ENCODE measurements around the gene MARK2.
"Not testable (repeated sequence)": the region's sequence is repeated elsewhere in the genome, so short reads cannot be mapped to it uniquely, and the experiment has no call there.

MARK2 gene

DNA sequence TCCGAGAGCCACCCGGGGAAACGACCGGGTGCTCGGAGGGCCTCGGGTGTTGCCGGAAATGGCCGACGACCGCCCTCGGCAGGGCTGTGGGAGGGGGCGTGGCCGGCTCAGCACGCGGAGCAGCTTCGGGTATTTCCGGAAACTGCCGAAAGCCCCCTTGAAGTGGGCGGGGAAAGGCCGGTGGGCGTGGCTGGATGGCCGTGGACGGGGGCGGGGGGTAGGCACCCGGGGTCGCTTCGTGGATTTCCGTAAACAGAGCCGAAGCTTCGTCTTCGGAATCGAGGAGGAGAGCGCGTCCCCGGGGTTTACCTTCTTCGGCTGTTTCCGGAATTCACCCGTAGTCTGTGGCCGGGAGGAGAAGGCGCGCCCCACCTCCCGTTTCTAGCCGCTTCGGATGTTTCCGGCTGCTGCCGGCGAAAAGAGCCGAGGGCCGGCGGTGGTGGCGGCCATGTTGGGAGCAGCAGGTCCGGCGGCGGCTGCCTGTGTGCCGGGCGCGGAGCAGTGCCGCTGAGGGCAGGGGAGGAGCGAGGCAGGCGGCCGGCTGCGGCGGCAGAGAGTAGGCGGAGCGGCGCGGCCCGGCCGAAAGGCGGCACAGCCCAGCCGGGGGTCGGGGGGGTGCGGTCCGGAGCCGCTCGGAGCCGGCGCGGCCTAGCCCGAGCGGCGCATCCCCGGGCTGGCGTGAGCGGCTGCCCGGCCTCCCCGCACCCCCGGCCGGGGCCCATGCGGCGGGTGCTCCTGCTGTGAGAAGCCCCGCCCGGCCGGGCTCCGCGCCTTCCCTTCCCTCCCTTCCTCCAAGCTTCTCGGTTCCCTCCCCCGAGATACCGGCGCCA is at the start of gene MARK2:
TSS of gene MARK2 (plus strand) at position 433 of the 830 bp plus-strand sequence. CDS start at position 830, 397 bp downstream.
- peak; percentile 99 to 100 for DNase-seq (ENCODE audit: low read depth in 1 of 2, low spot score in 1 of 2)

DNA sequence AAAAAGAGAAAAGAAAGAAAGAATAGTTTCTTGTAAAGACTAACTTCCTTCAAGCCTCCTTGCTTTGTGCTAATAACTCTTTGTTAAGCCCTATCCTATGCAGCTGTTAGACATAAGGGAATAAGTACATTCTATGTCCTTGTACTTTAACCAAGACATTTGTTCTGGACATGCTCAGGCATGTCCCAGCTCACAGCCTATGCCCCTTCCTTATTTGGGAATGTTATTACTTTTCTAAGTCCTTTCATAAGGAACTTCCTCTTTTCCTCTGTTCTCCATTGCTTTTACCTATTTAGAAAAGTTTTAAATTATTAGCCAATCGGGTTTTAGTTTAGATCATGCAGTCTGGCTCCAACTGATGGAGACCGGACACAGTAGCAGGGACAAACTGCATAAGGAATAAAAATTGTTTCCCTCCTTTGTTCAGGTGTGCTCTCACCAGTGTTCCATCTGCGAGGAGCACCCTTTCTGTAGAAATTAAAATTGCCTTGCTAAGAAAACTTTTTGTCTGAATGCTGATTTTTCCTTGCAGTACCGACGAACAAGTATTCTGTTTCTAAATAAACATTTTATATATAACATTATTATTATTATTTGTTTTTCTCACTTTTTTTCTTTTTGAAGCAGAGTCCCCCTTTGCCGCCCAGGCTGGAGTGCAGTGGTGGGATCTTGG is 47.3 kb upstream of the MARK2 start:
- no peak for DNase-seq (ENCODE audit: low read depth in 1 of 2, low spot score in 1 of 2)

DNA sequence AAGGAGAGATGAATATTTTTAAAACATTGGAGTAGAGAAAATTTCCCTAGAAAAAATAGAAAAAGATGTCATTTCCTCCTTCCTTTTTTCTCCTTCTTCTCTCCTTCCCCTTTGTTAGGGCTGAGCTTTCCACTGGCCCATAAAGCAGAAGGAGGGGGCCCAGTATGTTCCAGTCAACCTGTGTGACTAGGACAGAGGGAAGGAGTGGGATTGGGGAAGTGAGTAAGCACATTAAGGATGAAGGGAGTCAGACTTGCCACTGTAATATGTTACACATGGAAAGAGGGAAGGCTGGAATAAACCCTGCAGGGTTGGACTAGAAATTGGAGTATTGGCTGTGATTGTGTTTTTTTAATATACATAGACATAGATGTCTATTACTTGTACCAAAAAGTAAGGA is 45.7 kb upstream of the MARK2 start:
- DNase-seq (ENCODE audit: low read depth in 1 of 2, low spot score in 1 of 2) = no peak

DNA sequence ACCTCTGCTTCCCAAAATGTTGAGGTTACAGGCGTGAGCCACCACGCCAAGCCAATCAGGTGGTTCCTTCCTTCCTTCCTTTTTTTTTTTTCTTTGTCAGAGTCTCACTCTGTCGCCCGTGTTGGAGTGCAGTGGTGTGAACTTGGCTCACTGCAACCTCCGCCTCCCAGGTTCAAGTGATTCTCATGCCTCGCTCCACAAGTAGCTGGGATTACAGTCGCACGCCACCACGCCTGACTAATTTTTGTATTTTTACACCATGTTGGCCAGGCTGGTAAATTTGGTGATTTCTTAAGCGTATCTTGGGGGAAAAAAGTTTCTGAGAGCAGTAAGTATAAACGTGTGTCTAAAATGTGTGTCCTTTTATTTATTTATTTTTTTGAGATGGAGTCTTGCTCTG is 43.8 kb upstream of the MARK2 start:
- no peak for DNase-seq (ENCODE audit: low read depth in 1 of 2, low spot score in 1 of 2)

DNA sequence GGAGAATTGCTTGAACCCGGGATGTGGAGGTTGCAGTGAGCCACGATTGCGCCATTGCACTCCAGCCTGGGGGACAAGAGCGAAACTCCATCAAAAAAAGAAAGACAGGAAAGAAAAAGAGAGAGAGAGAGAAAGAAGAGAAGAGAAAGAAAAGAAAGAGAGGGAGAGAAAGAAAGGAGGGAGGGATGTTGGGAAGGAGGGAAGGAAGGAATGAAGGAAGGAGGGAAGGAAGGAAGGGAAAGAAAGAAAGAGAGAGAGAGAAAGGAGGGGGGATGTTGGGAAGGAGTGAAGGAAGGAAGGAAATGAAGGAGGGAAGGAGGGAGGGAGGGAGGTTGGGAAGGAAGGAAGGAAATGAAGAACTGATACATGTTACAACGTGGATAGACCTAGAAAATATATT is 38.0 kb upstream of the MARK2 start:
- no peak for DNase-seq (ENCODE audit: low read depth in 1 of 2, low spot score in 1 of 2)

DNA sequence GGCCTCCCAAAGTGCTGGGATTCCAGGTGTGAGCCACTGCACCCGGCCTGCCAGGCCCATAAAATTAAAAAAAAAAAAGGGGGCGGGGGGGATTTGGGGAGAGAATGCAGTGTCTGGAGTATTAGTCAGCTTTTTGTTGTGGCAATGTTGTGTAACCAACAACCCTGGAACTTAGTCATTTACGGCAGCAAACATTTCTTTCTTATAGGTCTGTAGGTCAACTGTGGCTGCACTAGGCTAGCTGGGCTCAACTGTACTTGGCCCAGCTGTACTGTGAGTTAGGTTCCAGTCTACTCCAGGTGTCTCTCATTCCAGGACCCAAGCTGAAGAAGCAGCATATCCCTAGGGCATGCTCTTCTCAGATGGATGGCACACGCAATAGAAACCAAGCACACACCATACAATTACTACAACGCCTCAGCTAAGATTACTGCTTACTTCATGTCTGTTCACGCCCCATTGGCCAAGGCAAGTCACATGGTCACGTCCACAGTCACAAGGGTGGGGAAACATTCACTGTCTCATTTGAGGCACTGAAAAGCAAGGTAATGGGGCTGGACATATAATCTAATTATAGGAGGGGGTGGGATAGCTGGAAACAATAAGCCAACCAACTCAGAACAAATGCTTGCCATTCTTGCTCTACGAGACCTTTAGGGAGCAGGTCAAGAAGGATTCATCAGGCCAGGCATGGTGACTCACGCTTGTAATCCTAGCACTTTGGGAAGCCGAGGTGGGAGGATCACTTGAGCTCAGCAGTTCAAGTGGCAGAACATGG is 36.1 kb upstream of the MARK2 start:
- DNase-seq (ENCODE audit: low read depth in 1 of 2, low spot score in 1 of 2) = no peak

DNA sequence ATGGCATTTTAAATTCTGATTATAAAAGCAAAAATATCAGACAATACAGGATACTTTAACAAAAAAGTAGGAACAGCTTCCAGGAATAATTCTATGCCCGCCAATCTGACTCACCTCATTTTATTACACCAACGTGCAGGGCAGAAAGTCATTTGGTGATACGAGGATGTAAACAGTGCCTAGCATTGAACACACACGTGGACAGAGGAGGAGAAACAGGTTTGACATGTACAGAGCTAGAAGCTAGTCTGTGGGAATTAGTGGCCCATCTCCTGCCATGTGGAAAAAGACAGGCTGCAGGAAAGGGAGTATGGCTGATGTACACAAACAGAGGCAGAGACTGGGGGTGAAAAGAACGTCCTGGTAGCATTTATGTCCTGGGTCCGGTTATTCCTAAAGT is 34.7 kb upstream of the MARK2 start:
- DNase-seq (ENCODE audit: low read depth in 1 of 2, low spot score in 1 of 2) = no peak

DNA sequence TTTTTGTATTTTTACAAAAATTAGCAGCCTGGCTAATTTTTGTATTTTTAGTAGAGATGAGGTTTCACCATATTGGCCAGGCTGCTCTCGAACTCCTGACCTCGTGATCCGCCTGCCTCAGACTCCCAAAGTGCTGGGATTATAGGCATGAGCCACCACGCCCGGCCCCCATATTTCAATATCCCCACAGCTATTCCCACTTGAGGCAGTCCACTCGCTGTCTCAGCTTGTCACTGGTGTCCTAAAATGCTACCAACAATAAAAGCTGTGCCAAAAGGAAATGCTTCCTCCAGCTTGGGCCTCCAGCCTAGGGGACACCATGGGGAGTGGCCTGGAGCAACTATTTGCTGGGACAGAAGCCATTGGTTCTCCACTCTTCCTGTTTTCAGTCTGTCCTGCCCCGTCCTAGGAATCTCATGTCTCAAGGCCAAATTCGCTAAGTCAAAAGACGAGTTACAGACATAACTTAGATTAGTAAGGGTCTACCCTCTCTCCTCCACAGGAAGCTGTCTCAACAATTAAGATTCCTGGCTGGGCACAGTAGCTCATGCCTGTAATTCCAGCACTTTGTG is 33.0 kb upstream of the MARK2 start:
- DNase-seq (ENCODE audit: low read depth in 1 of 2, low spot score in 1 of 2) = no peak

DNA sequence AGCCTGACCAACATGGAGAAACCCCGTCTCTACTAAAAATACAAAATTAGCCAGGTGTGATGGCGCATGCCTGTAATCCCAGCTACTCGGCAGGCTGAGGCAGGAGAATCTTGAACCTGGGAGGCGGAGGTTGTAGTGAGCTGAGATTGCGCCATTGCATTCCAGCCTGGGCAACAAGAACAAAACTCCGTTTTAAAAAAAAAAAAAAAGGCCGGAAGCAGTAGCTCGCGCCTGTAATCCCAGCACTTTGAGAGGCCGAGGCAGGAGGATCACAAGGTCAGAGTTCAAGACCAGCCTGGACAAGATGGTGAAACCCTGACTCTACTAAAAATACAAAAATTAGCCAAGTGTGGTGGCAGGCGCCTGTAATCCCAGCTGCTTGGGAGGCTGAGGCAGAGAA is 28.5 kb upstream of the MARK2 start:
- not testable (repeated sequence) for DNase-seq (ENCODE audit: low read depth in 1 of 2, low spot score in 1 of 2)

DNA sequence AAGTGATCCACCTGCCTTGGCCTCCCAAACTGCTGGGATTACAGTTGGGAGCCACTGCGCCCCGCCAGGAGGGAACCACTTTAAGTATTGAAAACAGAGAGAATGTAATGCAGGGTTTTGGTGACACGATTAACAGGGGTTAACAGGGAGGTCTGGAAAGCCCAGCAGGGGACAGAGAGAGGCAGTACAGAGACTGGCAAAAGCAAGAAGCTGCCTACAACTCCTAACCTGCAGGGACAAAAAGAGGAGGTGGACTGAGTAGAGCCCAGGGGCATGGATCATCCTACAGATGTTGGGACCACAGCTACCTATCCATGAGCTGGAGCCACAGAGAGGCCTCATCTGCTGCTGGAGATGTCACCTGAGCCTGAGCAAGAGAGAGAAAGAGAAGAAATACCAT is 27.4 kb upstream of the MARK2 start:
- DNase-seq (ENCODE audit: low read depth in 1 of 2, low spot score in 1 of 2) = no peak

DNA sequence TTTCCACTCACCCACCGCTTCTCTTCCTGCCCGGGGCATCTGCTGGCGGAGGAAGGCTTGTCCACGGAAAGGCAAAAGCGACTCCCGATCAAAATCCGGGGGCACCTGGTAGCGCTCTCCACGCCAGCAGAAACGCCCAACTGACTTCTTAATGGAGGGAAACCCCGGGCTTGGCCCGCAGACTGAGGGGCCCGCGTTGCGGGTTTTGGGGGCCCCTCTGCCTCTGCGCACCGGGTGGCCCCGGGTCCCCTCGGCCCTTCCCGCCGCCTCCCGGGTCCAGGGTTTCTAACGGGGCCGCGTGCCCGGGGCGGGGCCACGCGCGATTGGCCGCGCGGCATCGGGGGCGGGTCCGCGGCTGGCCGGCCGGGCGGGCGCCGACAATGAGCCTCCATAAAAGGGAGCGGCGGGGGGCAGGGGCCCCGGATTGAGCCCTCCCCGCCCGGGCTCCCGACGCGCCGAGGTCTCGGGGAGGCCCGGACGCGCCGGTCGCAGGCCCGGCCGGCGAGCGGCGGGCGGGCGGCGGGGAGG is 25.8 kb upstream of the MARK2 start, which contains the start of gene SPINDOC:
TSS of gene SPINDOC (plus strand) at position 422 of the 528 bp plus-strand sequence. CDS start 231 bp downstream, outside the sequence.
- DNase-seq (ENCODE audit: low read depth in 1 of 2, low spot score in 1 of 2) = peak; percentile 31 to 57

DNA sequence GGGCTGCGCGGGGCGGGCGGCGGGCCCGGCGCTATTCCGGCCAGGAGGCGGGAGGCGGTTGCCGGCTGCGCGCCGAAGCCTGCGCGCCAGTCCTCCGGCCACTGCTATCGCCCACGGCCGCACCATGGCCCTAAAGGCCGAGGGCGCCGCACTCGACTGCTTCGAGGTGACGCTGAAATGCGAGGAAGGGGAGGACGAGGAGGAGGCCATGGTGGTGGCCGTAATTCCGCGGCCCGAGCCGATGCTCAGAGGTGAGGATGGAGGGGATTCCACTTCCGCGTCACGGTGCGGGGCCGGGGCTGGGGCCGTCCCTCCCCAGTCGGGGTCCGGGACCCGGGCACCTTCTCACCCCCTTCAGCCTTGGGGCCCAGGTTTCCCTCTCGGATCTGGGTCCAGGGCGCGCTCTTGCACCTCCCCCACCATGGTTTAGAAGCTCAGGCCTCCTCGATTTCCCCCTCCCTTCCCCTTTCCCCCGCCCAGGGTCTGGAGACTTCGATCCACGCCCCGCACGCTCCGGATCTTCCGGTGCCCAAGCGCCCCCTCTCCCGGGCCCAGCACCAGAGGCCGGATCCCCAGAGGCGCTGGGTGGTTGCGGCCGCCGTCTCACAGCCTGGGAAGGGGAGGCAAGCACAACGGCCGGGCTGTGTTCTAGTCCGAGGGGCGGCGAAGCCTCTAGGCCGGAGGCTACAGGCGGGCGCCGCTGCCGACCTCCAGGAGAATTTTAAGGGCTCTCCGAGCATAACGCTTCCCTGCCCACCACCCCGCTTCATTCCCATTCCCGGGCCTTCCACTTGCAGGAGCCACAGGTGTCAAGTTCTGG is 25.1 kb upstream of the MARK2 start:
- peak in 1 of 2 donors; percentile 12 for DNase-seq (ENCODE audit: low read depth in 1 of 2, low spot score in 1 of 2)

DNA sequence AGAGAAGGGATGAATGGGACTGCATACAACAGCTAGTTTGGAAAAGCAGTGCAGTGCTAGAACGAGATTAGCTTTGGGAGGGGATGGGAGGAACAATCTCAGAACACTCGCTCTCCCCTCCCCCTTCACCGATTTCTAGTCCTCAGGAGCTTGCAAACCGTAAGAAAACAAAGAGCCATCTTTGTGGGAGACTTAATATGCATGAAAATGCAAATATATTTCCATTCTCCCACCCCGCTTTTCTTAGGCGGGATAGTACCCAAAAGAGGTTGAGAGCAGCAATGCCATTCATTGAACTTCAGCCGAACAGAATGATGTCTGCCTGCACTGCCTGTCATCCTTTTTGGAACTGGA is 24.6 kb upstream of the MARK2 start:
- no peak for DNase-seq (ENCODE audit: low read depth in 1 of 2, low spot score in 1 of 2)

DNA sequence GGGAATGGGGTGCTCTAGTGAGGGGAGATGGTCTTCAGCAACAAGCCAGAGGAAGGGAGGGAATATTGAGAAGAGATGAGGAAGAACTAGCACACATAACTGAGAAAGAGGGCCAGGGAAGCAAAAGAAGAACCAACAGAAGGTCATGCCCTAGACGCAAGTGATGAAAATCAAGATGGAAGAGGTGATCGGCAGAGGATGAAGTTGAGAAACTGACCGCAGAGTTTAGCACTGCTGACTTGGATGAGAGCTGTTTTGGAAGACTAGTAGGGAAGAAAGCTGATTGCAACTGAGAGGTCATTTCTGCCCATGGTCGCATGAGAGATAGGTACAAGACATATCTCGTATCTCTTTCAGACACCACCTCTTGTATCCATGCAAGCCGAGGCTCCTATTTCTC is 22.7 kb upstream of the MARK2 start:
- DNase-seq (ENCODE audit: low read depth in 1 of 2, low spot score in 1 of 2) = no peak

DNA sequence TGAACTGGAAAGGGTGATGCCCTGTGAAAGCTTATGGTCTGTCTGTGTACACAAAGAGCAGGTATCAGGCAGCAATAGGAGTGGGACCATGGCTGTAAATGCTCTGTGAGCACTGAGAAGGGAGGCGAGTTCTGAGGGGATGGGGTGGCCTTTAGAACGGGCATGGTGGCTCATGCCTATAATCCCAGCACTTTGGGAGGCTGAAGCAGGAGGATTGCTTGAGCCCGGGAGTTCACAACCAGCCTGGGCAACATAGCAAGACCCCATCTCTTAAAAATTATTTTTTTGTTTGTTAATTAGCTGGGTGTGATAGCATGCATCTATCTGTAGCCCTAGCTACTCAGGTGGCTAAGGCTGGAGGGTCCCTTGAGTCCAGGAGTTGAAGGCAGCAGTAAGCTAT is 22.2 kb upstream of the MARK2 start:
- no peak for DNase-seq (ENCODE audit: low read depth in 1 of 2, low spot score in 1 of 2)

DNA sequence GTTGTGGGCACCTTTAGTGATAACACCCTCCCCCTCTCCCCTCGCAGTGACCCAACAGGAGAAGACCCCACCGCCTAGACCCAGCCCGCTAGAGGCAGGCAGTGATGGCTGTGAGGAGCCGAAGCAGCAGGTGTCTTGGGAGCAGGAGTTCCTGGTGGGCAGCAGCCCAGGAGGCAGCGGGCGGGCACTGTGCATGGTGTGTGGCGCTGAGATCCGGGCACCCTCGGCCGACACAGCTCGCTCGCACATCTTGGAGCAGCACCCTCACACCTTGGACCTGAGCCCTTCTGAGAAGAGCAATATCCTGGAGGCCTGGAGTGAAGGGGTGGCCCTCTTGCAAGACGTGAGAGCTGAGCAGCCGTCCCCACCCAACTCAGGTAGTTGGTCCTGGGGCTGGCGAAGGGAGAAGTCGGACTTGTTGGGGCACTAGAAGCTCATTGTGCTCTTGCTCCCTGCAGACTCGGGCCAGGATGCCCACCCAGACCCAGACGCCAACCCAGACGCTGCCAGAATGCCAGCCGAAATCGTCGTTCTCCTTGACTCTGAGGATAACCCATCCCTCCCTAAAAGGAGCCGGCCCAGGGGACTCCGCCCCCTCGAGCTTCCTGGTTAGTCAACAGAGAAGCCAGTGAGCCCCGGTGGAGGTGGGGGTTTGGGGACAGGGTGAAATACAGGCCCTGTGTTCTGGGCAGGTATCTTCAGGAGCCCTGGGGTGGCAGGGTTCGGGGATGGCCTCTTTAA is 21.0 kb upstream of the MARK2 start:
- no peak for DNase-seq (ENCODE audit: low read depth in 1 of 2, low spot score in 1 of 2)

DNA sequence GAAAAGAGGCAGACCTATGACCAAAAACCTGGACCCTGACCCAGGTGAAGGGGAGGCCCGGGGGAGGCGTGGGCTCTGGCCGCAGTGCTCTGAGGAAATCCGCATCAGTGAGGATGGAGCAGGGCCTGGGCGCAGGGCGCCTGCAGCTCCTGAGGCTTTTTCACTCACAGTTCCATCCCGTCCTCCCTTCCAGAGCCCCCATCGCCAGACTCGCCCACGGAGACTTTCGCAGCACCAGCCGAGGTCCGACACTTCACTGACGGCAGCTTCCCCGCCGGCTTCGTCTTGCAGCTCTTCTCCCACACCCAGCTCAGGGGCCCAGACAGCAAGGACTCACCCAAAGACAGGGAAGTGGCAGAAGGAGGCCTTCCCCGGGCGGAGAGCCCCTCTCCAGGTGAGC is 20.3 kb upstream of the MARK2 start:
- no peak for DNase-seq (ENCODE audit: low read depth in 1 of 2, low spot score in 1 of 2)

DNA sequence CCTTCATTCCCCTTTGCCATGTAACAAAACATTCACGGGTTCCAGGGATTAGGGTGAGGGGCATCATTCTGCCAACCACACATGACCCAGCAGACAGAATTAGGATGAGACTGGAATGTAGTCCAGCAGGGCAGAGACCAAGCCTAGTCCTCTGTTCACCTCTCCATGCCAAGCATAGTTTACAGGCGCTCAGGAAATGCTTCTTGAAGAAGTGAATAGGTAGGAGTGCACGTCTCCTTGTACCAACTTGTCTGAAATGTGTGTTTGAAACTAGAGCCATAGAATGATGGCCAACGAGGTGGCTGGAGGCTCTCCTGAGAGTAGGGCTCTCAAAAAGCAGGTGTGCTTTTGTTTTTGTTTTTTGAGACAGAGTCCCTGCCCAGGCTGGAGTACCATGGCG is 17.5 kb upstream of the MARK2 start:
- no peak for DNase-seq (ENCODE audit: low read depth in 1 of 2, low spot score in 1 of 2)

DNA sequence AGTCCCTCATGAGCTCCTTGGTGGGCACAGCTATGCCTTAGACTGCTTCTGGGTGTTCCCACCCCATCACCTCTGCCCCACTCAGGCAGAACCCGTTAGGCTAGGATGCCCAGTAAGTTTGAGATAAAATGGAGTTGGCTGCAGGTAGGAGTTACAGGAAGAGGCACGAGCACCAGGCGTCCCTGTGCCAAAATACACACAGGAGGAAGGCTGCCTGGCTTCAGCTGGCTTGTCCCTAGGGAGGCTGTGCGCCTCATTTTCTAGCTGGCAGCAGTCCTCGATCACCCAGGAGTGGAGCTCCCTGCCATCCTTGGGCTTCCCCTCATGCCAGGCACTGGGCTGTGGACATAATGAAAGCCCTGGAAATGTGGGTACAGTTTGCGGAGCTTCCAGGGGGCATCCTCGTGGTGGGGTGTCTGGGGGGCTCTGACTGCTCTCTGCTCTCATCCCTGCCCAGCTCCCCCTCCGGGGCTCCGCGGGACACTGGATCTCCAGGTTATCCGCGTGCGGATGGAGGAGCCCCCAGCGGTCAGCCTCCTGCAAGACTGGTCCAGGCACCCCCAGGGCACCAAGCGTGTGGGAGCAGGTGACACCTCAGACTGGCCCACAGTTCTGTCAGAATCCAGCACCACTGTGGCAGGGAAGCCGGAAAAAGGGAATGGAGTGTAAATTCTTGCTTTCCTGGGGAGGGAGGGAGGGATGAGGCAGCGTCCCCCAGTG is 12.3 kb upstream of the MARK2 start:
- DNase-seq (ENCODE audit: low read depth in 1 of 2, low spot score in 1 of 2) = no peak

Data from activated CD4-positive, alpha-beta T cell treated with anti-CD3 and anti-CD28 coated beads, Interleukin-2, amount 50 U/mL, for 24 hours (primary cell).